Measurements from ENCODE around the gene SPATA45. TPM values are rescaled to one million over a fixed set of nuclear protein-coding genes. Genes with fewer than 3 reads are reported as not detected.

The SPATA45 gene
- polyA plus RNA-seq, 1 of the 3 experiments (the other 2 are of a cell fraction) = not detected

DNA sequence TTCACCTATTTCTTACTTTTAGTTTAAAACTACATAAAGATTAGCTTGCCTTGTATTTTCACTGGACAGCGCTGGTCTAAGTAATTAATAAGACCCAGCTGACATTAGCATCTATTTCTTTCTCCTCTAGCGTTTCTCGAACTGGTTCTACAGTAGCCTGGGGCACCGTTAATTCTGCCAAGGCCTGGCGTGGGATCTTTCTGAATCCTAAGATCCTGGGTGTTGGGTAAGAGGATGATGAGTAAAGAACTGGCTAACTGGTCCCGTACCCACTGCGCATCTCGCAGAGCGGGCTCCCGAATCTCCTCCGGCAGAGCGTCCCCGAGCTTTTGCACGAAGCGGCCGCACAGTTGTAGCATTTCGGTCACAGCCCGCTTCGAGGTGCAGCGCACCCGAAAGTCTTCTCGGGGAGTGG is 56.2 kb downstream of the SPATA45 start:
- Histone ChIP-seq H3K4me3 (ENCODE audit: low read depth in 2 of 2, low read length in 1 of 2) (peak overlapping the region; percentile 77 to 98), H3K27me3 (ENCODE audit: insufficient read depth) (no peaks in the 10 kb centered on the region), H3F3A (replicated peaks; ENCODE audit: insufficient read depth) (peaks cover 17% of the 10 kb centered on the region), H2AFZ (ENCODE audit: low read depth) (peak overlapping the region; percentile 87), H4K20me1 (ENCODE audit: insufficient read depth) (no peaks in the 10 kb centered on the region), H3K27ac (ENCODE audit: low read depth in 2 of 2, low read length in 1 of 2) (peak overlapping the region; percentile 71 to 86), H3K4me1 (ENCODE audit: control insufficient read depth in 1 of 2, insufficient read depth in 2 of 2, low read depth in 1 of 2, low read length in 1 of 2) (peaks cover 2 to 3% of the 10 kb centered on the region in 2 experiments; a peak in 2 of 4 replicates), H3K9me2 (no peaks in the 10 kb centered on the region), H3K9me3 (no peaks in the 10 kb centered on the region), H3K79me2 (ENCODE audit: insufficient read depth) (peaks cover 45% of the 10 kb centered on the region), H3K9ac (peak overlapping the region; percentile 94), H3K4me2 (peak overlapping the region; percentile 89), H3K36me3 (replicated peaks in 1 of 2; ENCODE audit: control insufficient read depth in 1 of 2, insufficient read depth in 2 of 2, low read length in 1 of 2) (peaks cover 4 to 8% of the 10 kb centered on the region in 2 experiments)
- TF ChIP-seq NRF1 (IDR thresholded peaks at IDR 0.05; ENCODE audit: low read depth, low read length) (0 out of 2 replicates have a peak, but pooled peaks have one; percentile 4), FOXM1 (IDR thresholded peaks at IDR 0.05; ENCODE audit: low read depth) (0 out of 2 replicates have a peak, but pooled peaks have one; percentile 34), FOSL2 (IDR thresholded peaks at IDR 0.05; ENCODE audit: borderline replicate concordance, low read depth) (no peak), YY1 (IDR thresholded peaks at IDR 0.05; ENCODE audit: low read depth) (no peak), NFIC (IDR thresholded peaks at IDR 0.05; ENCODE audit: borderline replicate concordance) (no peak)
- 1% methylated on average over 22 of the region's 22 CpGs for WGBS (ENCODE audit: low lambda C conversion rate)
- DNase-seq = no peak
- ChIA-PET POLR2A (interaction anchor here (0.8 to 2.0 kb wide), 5 partner anchors 13 to 232 kb away, joined by 3 to 11 read pairs (median 4); partner anchors contain the start of genes ANGEL2, ATF3 and FLVCR1), CTCF (interaction anchor here (0.8 to 2.6 kb wide), 8 partner anchors 9 to 721 kb away, joined by 3 to 13 read pairs (median 4); partner anchors contain the start of gene FLVCR1)

DNA sequence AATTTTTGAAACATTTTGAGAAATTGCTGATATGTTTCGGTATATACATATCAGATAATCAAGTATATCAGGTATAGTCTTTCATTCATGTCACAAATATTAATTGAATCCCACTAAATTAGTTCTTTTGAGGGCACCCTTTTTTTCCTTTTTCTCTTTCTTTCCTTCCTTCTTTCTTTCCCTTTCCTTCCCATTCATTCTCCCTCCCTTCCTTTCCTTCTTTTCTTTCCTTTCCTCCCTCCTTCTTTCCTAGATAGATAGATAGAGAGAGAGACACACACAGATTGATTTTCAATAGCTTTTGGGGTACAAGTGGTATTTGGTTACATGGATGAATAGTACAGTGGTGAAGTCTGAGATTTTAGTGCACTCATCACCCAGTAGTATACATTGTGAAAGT is 61.6 kb downstream of the SPATA45 start:
- peaks cover 37 to 48% of the 10 kb centered on the region in 2 experiments for H3K36me3 ChIP-seq (replicated peaks in 1 of 2; ENCODE audit: control insufficient read depth in 1 of 2, insufficient read depth in 2 of 2, low read length in 1 of 2)
- TF ChIP-seq JUND (IDR thresholded peaks at IDR 0.05) (no peak), ELF1 (IDR thresholded peaks at IDR 0.05) (no peak), EP300 (IDR thresholded peaks at IDR 0.05; ENCODE audit: borderline replicate concordance in 1 of 2, low read depth in 1 of 2, low read length in 1 of 2) (no peak)
- TF ChIP-seq, protein P1, sequence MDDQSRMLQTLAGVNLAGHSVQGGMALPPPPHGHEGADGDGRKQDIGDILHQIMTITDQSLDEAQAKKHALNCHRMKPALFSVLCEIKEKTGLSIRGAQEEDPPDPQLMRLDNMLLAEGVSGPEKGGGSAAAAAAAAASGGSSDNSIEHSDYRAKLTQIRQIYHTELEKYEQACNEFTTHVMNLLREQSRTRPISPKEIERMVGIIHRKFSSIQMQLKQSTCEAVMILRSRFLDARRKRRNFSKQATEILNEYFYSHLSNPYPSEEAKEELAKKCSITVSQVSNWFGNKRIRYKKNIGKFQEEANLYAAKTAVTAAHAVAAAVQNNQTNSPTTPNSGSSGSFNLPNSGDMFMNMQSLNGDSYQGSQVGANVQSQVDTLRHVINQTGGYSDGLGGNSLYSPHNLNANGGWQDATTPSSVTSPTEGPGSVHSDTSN (IDR thresholded peaks at IDR 0.05) = no peak
- TF ChIP-seq, protein P2, sequence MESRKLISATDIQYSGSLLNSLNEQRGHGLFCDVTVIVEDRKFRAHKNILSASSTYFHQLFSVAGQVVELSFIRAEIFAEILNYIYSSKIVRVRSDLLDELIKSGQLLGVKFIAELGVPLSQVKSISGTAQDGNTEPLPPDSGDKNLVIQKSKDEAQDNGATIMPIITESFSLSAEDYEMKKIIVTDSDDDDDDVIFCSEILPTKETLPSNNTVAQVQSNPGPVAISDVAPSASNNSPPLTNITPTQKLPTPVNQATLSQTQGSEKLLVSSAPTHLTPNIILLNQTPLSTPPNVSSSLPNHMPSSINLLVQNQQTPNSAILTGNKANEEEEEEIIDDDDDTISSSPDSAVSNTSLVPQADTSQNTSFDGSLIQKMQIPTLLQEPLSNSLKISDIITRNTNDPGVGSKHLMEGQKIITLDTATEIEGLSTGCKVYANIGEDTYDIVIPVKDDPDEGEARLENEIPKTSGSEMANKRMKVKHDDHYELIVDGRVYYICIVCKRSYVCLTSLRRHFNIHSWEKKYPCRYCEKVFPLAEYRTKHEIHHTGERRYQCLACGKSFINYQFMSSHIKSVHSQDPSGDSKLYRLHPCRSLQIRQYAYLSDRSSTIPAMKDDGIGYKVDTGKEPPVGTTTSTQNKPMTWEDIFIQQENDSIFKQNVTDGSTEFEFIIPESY (IDR thresholded peaks at IDR 0.05; ENCODE audit: borderline replicate concordance, low read depth) = no peak

More for the DNA sequence above, 61.6 kb downstream of the SPATA45 start:
- Histone ChIP-seq H3F3A (replicated peaks; ENCODE audit: insufficient read depth) (peaks cover 11% of the 10 kb centered on the region), H3K4me1 (ENCODE audit: control insufficient read depth in 1 of 2, insufficient read depth in 2 of 2, low read depth in 1 of 2, low read length in 1 of 2) (peaks cover 0 to 3% of the 10 kb centered on the region in 2 experiments; a peak in 1 of 4 replicates), H3K27ac (ENCODE audit: low read depth in 2 of 2, low read length in 1 of 2) (no peak overlapping the region), H3K4me2 (no peak overlapping the region), H2AFZ (ENCODE audit: low read depth) (no peak overlapping the region), H3K27me3 (ENCODE audit: insufficient read depth) (no peaks in the 10 kb centered on the region), H3K9me3 (no peaks in the 10 kb centered on the region), H3K79me2 (ENCODE audit: insufficient read depth) (peaks cover 40% of the 10 kb centered on the region), H3K4me3 (ENCODE audit: low read depth in 2 of 2, low read length in 1 of 2) (no peak overlapping the region), H3K9ac (no peak overlapping the region), H4K20me1 (ENCODE audit: insufficient read depth) (no peaks in the 10 kb centered on the region), H3K9me2 (no peaks in the 10 kb centered on the region)
- WGBS (ENCODE audit: low lambda C conversion rate) = 96% methylated on average over 1 of the region's 1 CpG
- POLR2A ChIA-PET = no interaction called here
- DNase-seq = no peak
- CTCF ChIA-PET = interaction anchor here (0.7 to 4.4 kb wide), 6 partner anchors 36 to 330 kb away, joined by 3 to 21 read pairs (median 4); no protein-coding TSS in a partner anchor
